CD14-positive monocyte (primary cell): ENCODE results near the gene TRIM41. TPM values are rescaled to one million over a fixed set of nuclear protein-coding genes. Genes with fewer than 3 reads are reported as not detected.
A peak's percentile ranks its signal among the peaks of the same experiment; 100 is the strongest.

Experiments used
- DNase-seq, 3 donors: peaks; one replicate each; pipeline ENCODE4 v3.0.0-alpha.2; 2011 to 2022
- H2AFZ ChIP-seq: 2 replicates; pipeline ENCODE4 v1.6.0; 2012; ENCODE audit warnings: mild to moderate bottlenecking, low read depth, low read length, inconsistent platforms; ENCODE audit not compliant: insufficient read depth, poor library complexity, severe bottlenecking
- H3K27ac ChIP-seq, 2 donors: 1 replicate in 1 of 2; 2 replicates in 1 of 2; pipeline ENCODE4 v1.5.1; 2012 to 2013; ENCODE audit warnings: low read length in 2 of 2, control low read depth in 1 of 2, inconsistent platforms in 1 of 2, low read depth in 1 of 2, mild to moderate bottlenecking in 1 of 2
- H3K27me3 ChIP-seq, 2 donors: one replicate each; pipeline versions ENCODE4 v1.6.0 to v1.6.1; 2011 to 2013; ENCODE audit warnings: low read length in 2 of 2; ENCODE audit not compliant: control insufficient read depth in 2 of 2, insufficient read depth in 2 of 2
- H3K36me3 ChIP-seq, 2 donors: replicated peaks in 1 of 2; 1 replicate in 1 of 2; 2 replicates in 1 of 2; pipeline versions ENCODE4 v1.5.1 to v1.6.1; 2012 to 2013; ENCODE audit warnings: low read length in 2 of 2, control low read depth in 1 of 2, inconsistent platforms in 1 of 2, mild to moderate bottlenecking in 1 of 2; ENCODE audit not compliant: insufficient read depth in 2 of 2, control insufficient read depth in 1 of 2
- H3K4me1 ChIP-seq, 2 donors: 1 replicate in 1 of 2; 2 replicates in 1 of 2; pipeline versions ENCODE4 v1.5.1 to v1.6.1; 2012 to 2013; ENCODE audit warnings: low read length in 2 of 2, control low read depth in 1 of 2, inconsistent platforms in 1 of 2, mild to moderate bottlenecking in 1 of 2, moderate library complexity in 1 of 2; ENCODE audit not compliant: insufficient read depth in 2 of 2, control insufficient read depth in 1 of 2
- H3K4me2 ChIP-seq: replicated peaks from 2 replicates; pipeline ENCODE3; 2012; ENCODE audit warnings: low read length, moderate library complexity, mild to moderate bottlenecking; ENCODE audit not compliant: poor library complexity, severe bottlenecking; ENCODE audit errors: extremely low read depth
- H3K4me3 ChIP-seq, 3 experiments: fragments of 200-600 bp in 1 of 3; sonication (generic) in 1 of 3; replicated peaks in 1 of 3; 1 replicate in 2 of 3; 2 replicates in 1 of 3; pipeline ENCODE4 v1.5.1; 2011 to 2013; ENCODE audit warnings: low read length in 3 of 3, mild to moderate bottlenecking in 3 of 3, control low read depth in 2 of 3, low read depth in 2 of 3, inconsistent platforms in 1 of 3, moderate library complexity in 1 of 3
- H3K79me2 ChIP-seq: 2 replicates; pipeline ENCODE4 v1.6.0; 2012; ENCODE audit warnings: mild to moderate bottlenecking, control low read depth, inconsistent platforms, low read length, moderate library complexity; ENCODE audit not compliant: insufficient read depth
- H3K9ac ChIP-seq: 2 replicates; pipeline ENCODE4 v1.6.0; 2017; ENCODE audit warnings: low read length, mild to moderate bottlenecking; ENCODE audit not compliant: insufficient read depth, poor library complexity, severe bottlenecking
- H3K9me3 ChIP-seq, 2 donors: replicated peaks in 1 of 2; 1 replicate in 1 of 2; 2 replicates in 1 of 2; pipeline versions ENCODE4 v1.5.1 to v1.6.1; 2012 to 2013; ENCODE audit warnings: low read length in 2 of 2, control low read depth in 1 of 2; ENCODE audit not compliant: control insufficient read depth in 1 of 2, insufficient read depth in 1 of 2
- H4K20me1 ChIP-seq: 2 replicates; pipeline ENCODE4 v1.6.0; 2012; ENCODE audit warnings: mild to moderate bottlenecking, low read length, control low read depth, moderate library complexity; ENCODE audit not compliant: insufficient read depth
- H3K27ac Mint-ChIP-seq, 7 donors: one replicate each; pipeline ENCODE4 v1.8.0; 2020; ENCODE audit warnings: mild to moderate bottlenecking in 7 of 7, mixed read lengths in 7 of 7, moderate library complexity in 6 of 7, inconsistent platforms in 2 of 7
- H3K27me3 Mint-ChIP-seq, 3 donors: one replicate each; pipeline ENCODE4 v1.8.0; 2021 to 2022; ENCODE audit warnings: low read depth in 3 of 3, mild to moderate bottlenecking in 3 of 3, mixed read lengths in 3 of 3, moderate library complexity in 3 of 3, inconsistent platforms in 1 of 3
- H3K36me3 Mint-ChIP-seq, 2 donors: one replicate each; pipeline ENCODE4 v1.8.0; 2020; ENCODE audit warnings: mixed read lengths in 2 of 2, inconsistent platforms in 1 of 2, mild to moderate bottlenecking in 1 of 2
- H3K4me1 Mint-ChIP-seq: one replicate; pipeline ENCODE4 v1.8.0; 2020; ENCODE audit warnings: mild to moderate bottlenecking, mixed read lengths
- H3K4me3 Mint-ChIP-seq, 2 donors: one replicate each; pipeline ENCODE4 v1.8.0; 2020; ENCODE audit warnings: mild to moderate bottlenecking in 2 of 2, mixed read lengths in 2 of 2, moderate library complexity in 1 of 2
- H3K9me3 Mint-ChIP-seq, 7 donors: one replicate each; pipeline ENCODE4 v1.8.0; 2020 to 2022; ENCODE audit warnings: mixed read lengths in 7 of 7, mild to moderate bottlenecking in 6 of 7, moderate library complexity in 6 of 7, inconsistent platforms in 2 of 7
- CTCF ChIP-seq: fragments of 200-600 bp; IDR thresholded peaks from one replicate; pipeline ENCODE4 v1.8.0; 2022; ENCODE audit warnings: antibody characterized with exemption, mild to moderate bottlenecking
- WGBS: methylation state at CpG from one replicate; pipeline ENCODE4 v1.1.5; 2013; ENCODE audit warnings: missing lambda C conversion rate; ENCODE audit not compliant: insufficient coverage; 5-methylcytosine and 5-hydroxymethylcytosine counted together
- intact Hi-C, 2 donors: fragments of 100-400 bp; cut with micrococcal nuclease; formaldehyde crosslinking; loops; one replicate each; pipeline versions ENCODE4 v1.15.0 to v1.15.1; 2023
- polyA plus RNA-seq, 3 donors: library from polyadenylated mRNA; depleted of rRNA in 1 of 3; unstranded in 2 of 3; stranded (reverse) in 1 of 3; fragments of 300-500 nt in 2 of 3; fragments of >200 nt in 1 of 3; fragmentation: Illumina TruSeq in 2 of 3; gene quantifications; 1 replicate in 2 of 3; 2 replicates in 1 of 3; pipeline ENCODE4 v1.2.3, GENCODE V29; 2012 to 2021

The TRIM41 gene
- polyA plus RNA-seq, 3 donors: 0.12 to 26.4 (median 0.24) TPM

- Histone ChIP-seq H2AFZ (peak overlapping the region; percentile 93), H3K79me2 (peaks cover 91% of the 10 kb centered on the region), H3K9me3 (no peaks in the 10 kb centered on the region), H3K36me3 (peaks cover 16 to 17% of the 10 kb centered on the region in 2 donors), H3K27ac (peak overlapping the region; percentile 92), H3K4me1 (peaks cover 63 to 81% of the 10 kb centered on the region in 2 donors), H4K20me1 (peaks cover 46% of the 10 kb centered on the region), H3K4me3 (peak overlapping the region; percentile 64 to 93 (median 87)), H3K4me2 (peak overlapping the region; percentile 99), H3K27me3 (no peaks in the 10 kb centered on the region), H3K9ac (peak overlapping the region; percentile 90)
- intact Hi-C loops: loop anchor here (2.0 to 10.0 kb wide), 2 partner anchors 15 to 751 kb away; partner anchors contain the start of genes CNOT6 (in 1 of the 2) and TRIM52 (in 1 of the 2)
- WGBS: 38% methylated on average over 34 of the region's 34 CpGs
- no peak for DNase-seq
- H3K9me3 Mint-ChIP-seq: peaks cover 0 to 6% (median 0%) of the 10 kb centered on the region in 7 donors
- peaks cover 21 to 29% of the 10 kb centered on the region in 2 donors for H3K36me3 Mint-ChIP-seq
- peaks cover 67% of the 10 kb centered on the region for H3K4me1 Mint-ChIP-seq
- H3K27me3 Mint-ChIP-seq: peaks cover 0 to 1% (median 0%) of the 10 kb centered on the region in 3 donors
- TF ChIP-seq CTCF: no peak
- H3K4me3 Mint-ChIP-seq: peak overlapping the region; percentile 92 to 93
- H3K27ac Mint-ChIP-seq: peak overlapping the region; percentile 96 to 99 (median 97)
Observed at GRCh38 chr5:181245427-181246275, 22.6 kb downstream of the TRIM41 start.

GRCh38 chr5:181246276-181247049 lies 23.4 kb downstream of the TRIM41 start:
- Mint-ChIP-seq H3K4me1 (peaks cover 69% of the 10 kb centered on the region), H3K4me3 (peak overlapping the region; percentile 92 to 93), H3K36me3 (peaks cover 17 to 21% of the 10 kb centered on the region in 2 donors), H3K27me3 (peaks cover 0 to 1% (median 0%) of the 10 kb centered on the region in 3 donors), H3K27ac (peak overlapping the region; percentile 96 to 99 (median 97)), H3K9me3 (peaks cover 0 to 4% (median 0%) of the 10 kb centered on the region in 7 donors)
- Histone ChIP-seq H3K4me2 (peak overlapping the region; percentile 99), H3K4me3 (peak overlapping the region; percentile 64 to 93 (median 87)), H3K9ac (peak overlapping the region; percentile 90), H2AFZ (peak overlapping the region; percentile 93), H3K79me2 (peaks cover 91% of the 10 kb centered on the region), H3K27me3 (no peaks in the 10 kb centered on the region), H3K4me1 (peaks cover 61 to 76% of the 10 kb centered on the region in 2 donors), H3K36me3 (peaks cover 9 to 10% of the 10 kb centered on the region in 2 donors), H3K9me3 (no peaks in the 10 kb centered on the region), H4K20me1 (peaks cover 42% of the 10 kb centered on the region), H3K27ac (peak overlapping the region; percentile 92)
- DNase-seq: peak; percentile 76
- no peak for TF ChIP-seq CTCF
- intact Hi-C loops: loop anchor here in 1 of 2 donors (10.0 kb wide), 1 partner anchor 752 kb away; the partner anchor contains the start of gene CNOT6
- WGBS: under 1% methylated on average over 43 of the region's 55 CpGs
